Activated CD8-positive, alpha-beta T cell treated with anti-CD3 and anti-CD28 coated beads, Interleukin-2, amount 10 ng/mL, durations not matched to agents 7 days and 5 days (primary cell): ENCODE results near the gene DHRSX. TPM values are rescaled to one million over a fixed set of nuclear protein-coding genes. Genes with fewer than 3 reads are reported as not detected.
"Not testable (repeated sequence)": the region's sequence is repeated elsewhere in the genome, so short reads cannot be mapped to it uniquely, and the experiment has no call there.

ENCODE experiments used
- ATAC-seq: fragments of 150-1000 bp; cut with Tn5 transposase; one replicate; pipeline ENCODE4 v1.10.0; 2021; ENCODE audit warnings: moderate library complexity
- CTCF ChIA-PET: fragments of 350-600 bp; sonication (Branson Sonifier 250); formaldehyde crosslinking; loops from one replicate; lab custom pipeline; 2021; ENCODE audit warnings: antibody characterized with exemption; lab: Charles Lee
- POLR2A ChIA-PET: fragments of 350-600 bp; sonication (Branson Sonifier 250); formaldehyde crosslinking; loops from one replicate; lab custom pipeline; 2021; ENCODE audit warnings: antibody characterized with exemption; lab: Charles Lee
- DNase-seq: peaks from one replicate; pipeline ENCODE4 v3.0.0-alpha.2; 2020
- H3K27ac Mint-ChIP-seq: one replicate; pipeline ENCODE4 v1.8.0; 2021; ENCODE audit warnings: mild to moderate bottlenecking, mixed read lengths
- H3K27me3 Mint-ChIP-seq: one replicate; pipeline ENCODE4 v1.8.0; 2021; ENCODE audit warnings: low read depth, mixed read lengths
- H3K36me3 Mint-ChIP-seq: one replicate; pipeline ENCODE4 v1.8.0; 2021; ENCODE audit warnings: low read depth, mixed read lengths
- H3K4me1 Mint-ChIP-seq: one replicate; pipeline ENCODE4 v1.8.0; 2021; ENCODE audit warnings: low read depth, mixed read lengths
- H3K4me3 Mint-ChIP-seq: one replicate; pipeline ENCODE4 v1.8.0; 2021; ENCODE audit warnings: mild to moderate bottlenecking, mixed read lengths
- H3K9me3 Mint-ChIP-seq: one replicate; pipeline ENCODE4 v1.8.0; 2022; ENCODE audit warnings: mixed read lengths; ENCODE audit not compliant: insufficient read depth
- total RNA-seq, 2 experiments: library from RNA; stranded (reverse); gene quantifications; one replicate each; pipeline ENCODE4 v1.2.3, GENCODE V29; 2021

DHRSX gene
- total RNA-seq, 2 experiments from 2014 or later, result 16.2 to 18.9 TPM

DNA sequence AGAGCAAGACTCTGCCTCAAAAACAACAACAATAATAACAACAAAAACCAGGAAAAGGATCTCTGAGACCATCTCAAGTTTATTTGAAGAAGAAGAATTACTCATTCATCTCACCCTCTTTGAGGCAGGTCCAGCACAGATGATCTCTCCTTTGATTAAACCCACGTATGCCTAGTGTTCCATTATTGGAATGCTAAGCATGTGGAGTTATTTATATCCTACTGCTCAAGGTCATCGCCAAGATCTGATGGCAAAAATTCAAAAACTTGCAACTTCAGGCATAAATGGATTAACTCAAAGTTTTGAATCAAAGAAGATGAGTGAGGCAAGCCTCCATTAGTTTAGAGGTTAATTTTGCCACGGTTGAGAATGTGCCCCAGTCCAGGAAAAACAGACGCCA lies 184.2 kb downstream of the DHRSX start:
- Mint-ChIP-seq H3K36me3 (peaks cover 4% of the 10 kb centered on the region), H3K9me3 (peaks cover 3% of the 10 kb centered on the region), H3K27me3 (no peaks in the 10 kb centered on the region), H3K4me1 (no peaks in the 10 kb centered on the region), H3K4me3 (no peak overlapping the region), H3K27ac (no peak overlapping the region)
- DNase-seq (no peak), ATAC-seq (no peak)
- ChIA-PET POLR2A (no interaction called here), CTCF (no interaction called here)

DNA sequence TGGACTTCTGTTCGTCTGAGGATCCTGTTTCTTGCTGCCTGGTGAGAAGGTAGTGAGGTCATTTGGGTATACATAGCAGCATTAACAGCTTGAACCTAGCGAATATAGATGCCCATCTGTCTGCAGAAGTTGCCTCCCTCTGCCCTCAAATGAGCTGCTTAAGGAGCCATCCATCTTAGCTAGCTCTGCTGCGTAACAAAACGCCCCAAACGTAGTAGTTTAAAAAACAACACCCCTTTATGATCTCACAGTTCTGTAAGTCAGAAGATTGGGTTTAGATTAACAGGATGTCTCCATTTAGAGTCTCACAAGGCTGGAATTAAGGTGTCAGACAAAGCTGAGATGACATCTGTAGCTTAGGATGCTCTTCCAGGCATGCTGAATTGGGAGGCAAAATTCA lies 185.3 kb downstream of the DHRSX start:
- Mint-ChIP-seq H3K27me3 (no peaks in the 10 kb centered on the region), H3K9me3 (peaks cover 3% of the 10 kb centered on the region), H3K36me3 (peaks cover 4% of the 10 kb centered on the region), H3K4me3 (no peak overlapping the region), H3K27ac (no peak overlapping the region), H3K4me1 (no peaks in the 10 kb centered on the region)
- ATAC-seq, result no peak
- POLR2A ChIA-PET, result no interaction called here
- DNase-seq, result no peak
- CTCF ChIA-PET, result no interaction called here

GRCh38 chrX:2314831-2315365 lies 185.9 kb downstream of the DHRSX start:
- Mint-ChIP-seq H3K27me3 (no peaks in the 10 kb centered on the region), H3K9me3 (peaks cover 3% of the 10 kb centered on the region), H3K4me1 (no peaks in the 10 kb centered on the region), H3K36me3 (peaks cover 4% of the 10 kb centered on the region), H3K4me3 (no peak overlapping the region), H3K27ac (no peak overlapping the region)
- ChIA-PET CTCF (no interaction called here), POLR2A (no interaction called here)
- ATAC-seq (no peak), DNase-seq (no peak)

DNA sequence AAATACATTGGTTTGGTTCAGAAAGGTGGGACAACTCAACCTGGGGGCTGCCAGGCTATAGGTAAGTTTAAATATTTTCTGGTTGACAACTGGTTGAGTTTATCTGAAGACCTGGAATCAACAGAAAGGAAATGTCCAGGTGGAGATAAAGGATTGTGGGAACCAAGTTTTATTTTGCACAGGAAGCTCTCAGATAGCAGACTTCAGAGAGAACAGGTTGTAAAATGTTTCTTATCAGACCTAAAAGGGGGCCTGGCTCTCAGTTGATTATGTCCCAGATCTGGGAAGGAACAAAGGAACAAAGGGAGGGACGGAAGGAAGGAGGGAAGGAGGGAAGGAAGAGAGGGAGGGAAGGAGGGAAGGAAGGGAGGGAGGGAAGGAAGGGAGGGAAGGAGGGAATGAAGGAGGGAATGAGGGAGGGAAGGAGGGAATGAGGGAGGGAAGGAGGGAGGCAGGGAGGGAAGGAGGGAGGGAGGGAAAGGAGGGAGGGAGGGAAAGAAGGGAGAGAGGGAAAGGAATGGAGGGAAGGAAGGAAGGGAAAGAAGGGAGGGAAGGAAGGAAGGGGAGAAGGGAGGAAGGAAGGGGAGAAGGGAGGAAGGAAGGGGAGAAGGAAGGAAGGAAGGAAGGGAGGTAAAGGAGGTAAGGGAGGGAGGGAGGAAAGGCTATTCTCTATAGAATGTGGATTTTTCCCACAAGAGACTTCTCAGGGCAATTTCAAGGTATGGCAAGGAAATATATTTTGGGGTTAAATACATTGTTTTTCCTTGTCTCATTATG lies 186.7 kb downstream of the DHRSX start:
- ChIA-PET CTCF (no interaction called here), POLR2A (no interaction called here)
- no peak overlapping the region for H3K27ac Mint-ChIP-seq
- peaks cover 3% of the 10 kb centered on the region for H3K9me3 Mint-ChIP-seq
- peaks cover 4% of the 10 kb centered on the region for H3K36me3 Mint-ChIP-seq
- H3K4me3 Mint-ChIP-seq, result no peak overlapping the region
- no peaks in the 10 kb centered on the region for H3K4me1 Mint-ChIP-seq
- H3K27me3 Mint-ChIP-seq, result no peaks in the 10 kb centered on the region
- ATAC-seq, result no peak
- no peak for DNase-seq

DNA sequence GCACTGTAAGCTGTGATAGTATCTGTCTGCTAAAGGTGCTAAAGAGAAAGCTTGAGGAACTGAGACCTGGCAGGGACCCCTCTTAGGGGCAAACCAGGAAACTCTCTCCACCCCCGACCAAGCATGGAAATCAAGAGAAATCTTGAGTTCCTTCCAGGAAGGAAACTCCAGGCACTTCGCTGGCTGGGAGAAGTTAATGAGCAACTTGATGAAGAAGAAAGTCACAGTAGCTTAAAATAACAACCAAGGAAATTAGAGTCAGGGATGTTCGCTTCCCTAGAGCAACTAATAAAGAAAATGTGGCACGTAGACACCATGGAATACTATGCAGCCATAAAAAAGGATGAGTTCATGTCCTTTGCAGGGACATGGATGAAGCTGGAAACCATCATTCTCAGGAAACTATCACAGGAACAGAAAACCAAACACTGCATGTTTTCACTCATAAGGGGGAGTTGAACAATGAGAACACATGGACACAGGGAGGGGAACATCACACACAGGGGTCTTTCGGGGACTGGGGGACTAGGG lies 188.7 kb downstream of the DHRSX start:
- H3K4me3 Mint-ChIP-seq, H3K36me3 Mint-ChIP-seq, H3K9me3 Mint-ChIP-seq, H3K27ac Mint-ChIP-seq, DNase-seq, H3K27me3 Mint-ChIP-seq, ATAC-seq, CTCF ChIA-PET, H3K4me1 Mint-ChIP-seq, POLR2A ChIA-PET: not testable (repeated sequence)

DNA sequence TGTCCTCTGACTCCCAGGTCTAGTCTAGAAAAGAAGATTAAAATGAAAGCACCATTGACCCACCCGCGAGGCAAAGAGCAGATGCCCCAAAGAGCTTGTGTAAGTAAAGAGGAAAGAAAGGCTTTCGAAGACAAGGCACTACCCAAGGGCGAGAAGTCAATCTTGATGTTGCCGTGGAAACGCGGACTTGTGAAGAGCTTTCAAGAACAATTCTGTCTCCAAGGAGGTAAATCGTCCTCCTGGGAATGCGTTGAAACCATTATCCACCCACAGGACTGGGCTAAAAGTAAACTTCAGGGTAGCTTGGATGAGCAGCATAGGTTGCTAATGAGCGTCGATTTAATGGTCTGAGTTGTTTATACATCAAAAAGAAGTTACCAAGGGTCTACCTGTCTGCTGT lies 189.3 kb downstream of the DHRSX start:
- Mint-ChIP-seq H3K9me3 (peaks cover 10% of the 10 kb centered on the region), H3K36me3 (peaks cover 4% of the 10 kb centered on the region), H3K27me3 (no peaks in the 10 kb centered on the region), H3K27ac (no peak overlapping the region), H3K4me1 (no peaks in the 10 kb centered on the region), H3K4me3 (no peak overlapping the region)
- DNase-seq (no peak), ATAC-seq (no peak)
- CTCF ChIA-PET, result no interaction called here
- POLR2A ChIA-PET, result no interaction called here

- H3K4me3 Mint-ChIP-seq, result no peak overlapping the region
- peaks cover 16% of the 10 kb centered on the region for H3K36me3 Mint-ChIP-seq
- H3K9me3 Mint-ChIP-seq, result peaks cover 22% of the 10 kb centered on the region
- H3K27me3 Mint-ChIP-seq, result no peaks in the 10 kb centered on the region
- H3K4me1 Mint-ChIP-seq, result no peaks in the 10 kb centered on the region
- DNase-seq, result no peak
- POLR2A ChIA-PET, result no interaction called here
- no peak for ATAC-seq
- CTCF ChIA-PET, result no interaction called here
- H3K27ac Mint-ChIP-seq, result no peak overlapping the region
Observed at GRCh38 chrX:2301901-2302300, 198.9 kb downstream of the DHRSX start.

DNA sequence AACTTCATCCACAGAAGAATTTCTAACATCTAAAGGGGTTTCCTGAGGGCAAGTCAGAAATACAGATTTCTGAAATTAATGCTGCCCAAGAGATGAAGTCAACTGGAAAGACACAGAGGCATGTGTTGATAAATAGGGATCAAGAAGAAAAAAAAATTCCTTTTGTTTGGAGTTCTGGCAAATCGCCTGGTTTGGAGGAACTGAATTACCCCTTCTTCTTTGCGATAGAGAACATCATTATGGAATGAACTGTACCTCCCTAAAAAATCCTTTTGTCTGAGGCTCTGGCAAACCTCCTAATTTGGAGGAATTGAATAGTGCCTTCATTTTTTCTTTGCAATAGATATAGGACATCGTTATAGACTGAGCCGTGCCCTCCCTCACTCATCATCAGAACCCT lies 200.9 kb downstream of the DHRSX start:
- Mint-ChIP-seq H3K27me3 (no peaks in the 10 kb centered on the region), H3K4me1 (no peaks in the 10 kb centered on the region), H3K9me3 (peaks cover 10% of the 10 kb centered on the region), H3K36me3 (peaks cover 5% of the 10 kb centered on the region), H3K4me3 (no peak overlapping the region), H3K27ac (no peak overlapping the region)
- POLR2A ChIA-PET, result no interaction called here
- CTCF ChIA-PET, result no interaction called here
- ATAC-seq (no peak), DNase-seq (no peak)

DNA sequence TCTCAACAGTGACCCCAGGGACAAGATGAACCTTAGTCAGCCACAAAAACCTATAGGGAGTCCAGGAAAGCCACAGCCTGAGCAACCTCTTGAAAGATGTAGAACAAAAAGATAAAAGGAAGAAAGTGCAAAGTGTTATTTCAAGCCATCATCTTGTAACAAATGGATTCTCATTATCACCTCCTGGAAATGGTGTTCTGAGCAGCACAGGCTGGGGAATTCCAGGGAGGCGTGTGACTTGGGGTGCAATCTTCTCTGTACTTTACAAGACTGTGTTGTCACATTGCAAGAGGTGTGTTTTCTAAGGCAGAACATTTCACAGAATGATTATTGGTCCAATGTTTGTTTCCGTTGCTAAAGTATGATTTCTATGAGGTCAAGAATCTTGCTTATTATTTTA lies 214.0 kb downstream of the DHRSX start:
- ChIA-PET POLR2A (no interaction called here), CTCF (no interaction called here)
- ATAC-seq (no peak), DNase-seq (no peak)
- no peak overlapping the region for H3K27ac Mint-ChIP-seq
- peaks cover 9% of the 10 kb centered on the region for H3K9me3 Mint-ChIP-seq
- H3K27me3 Mint-ChIP-seq, result no peaks in the 10 kb centered on the region
- H3K4me1 Mint-ChIP-seq, result peaks cover 3% of the 10 kb centered on the region
- H3K4me3 Mint-ChIP-seq, result no peak overlapping the region
- peaks cover 26% of the 10 kb centered on the region for H3K36me3 Mint-ChIP-seq

DNA sequence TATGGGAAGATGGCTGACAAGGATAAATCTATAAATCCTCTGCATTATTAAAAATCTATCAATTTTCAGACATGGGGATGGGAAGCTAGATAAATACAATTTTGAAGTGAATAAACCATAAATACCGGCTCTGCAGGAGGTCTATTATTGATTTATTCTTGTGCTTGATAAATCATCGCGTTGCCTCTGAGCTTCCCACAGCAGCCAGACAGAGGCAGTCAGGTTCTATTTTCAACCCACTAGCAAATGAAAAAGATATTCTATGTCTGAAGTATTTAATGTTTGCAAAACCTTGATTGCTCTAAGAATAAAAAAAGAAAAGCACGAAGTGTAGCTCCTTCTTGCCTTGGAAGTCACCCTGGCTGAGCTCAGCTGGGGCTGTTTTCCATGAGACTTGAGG lies 216.2 kb downstream of the DHRSX start:
- Mint-ChIP-seq H3K27me3 (no peaks in the 10 kb centered on the region), H3K4me3 (no peak overlapping the region), H3K9me3 (peaks cover 9% of the 10 kb centered on the region), H3K27ac (no peak overlapping the region), H3K4me1 (peaks cover 3% of the 10 kb centered on the region), H3K36me3 (peaks cover 17% of the 10 kb centered on the region)
- DNase-seq, result no peak
- CTCF ChIA-PET, result no interaction called here
- no peak for ATAC-seq
- POLR2A ChIA-PET, result no interaction called here

- Mint-ChIP-seq H3K4me1 (peaks cover 3% of the 10 kb centered on the region), H3K27me3 (no peaks in the 10 kb centered on the region), H3K27ac (no peak overlapping the region), H3K9me3 (peaks cover 9% of the 10 kb centered on the region), H3K36me3 (peaks cover 14% of the 10 kb centered on the region), H3K4me3 (no peak overlapping the region)
- ATAC-seq (no peak), DNase-seq (no peak)
- ChIA-PET POLR2A (no interaction called here), CTCF (no interaction called here)
Observed at GRCh38 chrX:2284133-2284532, 216.6 kb downstream of the DHRSX start.

GRCh38 chrX:2283111-2283859 lies 217.5 kb downstream of the DHRSX start:
- Mint-ChIP-seq H3K4me3 (no peak overlapping the region), H3K27ac (no peak overlapping the region), H3K4me1 (peaks cover 3% of the 10 kb centered on the region), H3K9me3 (peaks cover 9% of the 10 kb centered on the region), H3K36me3 (peaks cover 14% of the 10 kb centered on the region), H3K27me3 (no peaks in the 10 kb centered on the region)
- CTCF ChIA-PET, result no interaction called here
- ATAC-seq, result no peak
- POLR2A ChIA-PET, result no interaction called here
- DNase-seq, result no peak
